Loucy (cell line): Measurements from ENCODE around the gene ETS1.

Experiments
- CTCF ChIP-seq: fragments of 200-600 bp; sonication (generic); conservative IDR thresholded peaks from 2 replicates; pipeline ENCODE4 v1.5.1; 2014; ENCODE audit warnings: mild to moderate bottlenecking, antibody characterized with exemption, low read length
- EZH2phosphoT487 ChIP-seq: fragments of 200-600 bp; IDR thresholded peaks from 2 replicates; pipeline ENCODE4 v1.6.1; 2018; ENCODE audit warnings: antibody characterized with exemption, mild to moderate bottlenecking, moderate library complexity, borderline replicate concordance

- no peak for TF ChIP-seq EZH2phosphoT487
- no peak for TF ChIP-seq CTCF
These were observed 86.9 kb downstream of the ETS1 start for GRCh38 chr11:128500493-128500892.
